ENCODE results near the gene SPATA3. TPM values are rescaled to one million over a fixed set of nuclear protein-coding genes. Genes with fewer than 3 reads are reported as not detected.

SPATA3 gene
- total RNA-seq = not detected
- polyA plus RNA-seq (2013, experiment 1 of 2) = not detected
- polyA plus RNA-seq (2013, experiment 2 of 2) = not detected
- long read RNA-seq, experiment 1 = 0 reads
- long read RNA-seq, experiment 2 = 0 reads
- long read RNA-seq, experiment 3 = 0 reads
- long read RNA-seq, experiment 4 = 0 reads

GRCh38 chr2:230995821-230996220, at the start of gene SPATA3:
SPATA3 (plus strand) TSS chr2:230996121; CDS start chr2:230996234, 113 bp downstream.
- Histone ChIP-seq H3K4me1 (ENCODE audit: control insufficient read depth, insufficient read depth, low read length) (no peaks in the 10 kb centered on the region), H3K27ac (ENCODE audit: low read depth, low read length) (no peak within 1 kb of the TSS), H3K9me3 (ENCODE audit: control insufficient read depth, low read length) (peaks cover 4% of the 10 kb centered on the region), H3K9ac (ENCODE audit: extremely low read depth, low read length, poor library complexity, severe bottlenecking) (no peak within 1 kb of the TSS), H3K27me3 (ENCODE audit: control insufficient read depth, insufficient read depth, low read length, poor library complexity, severe bottlenecking) (peaks cover 7% of the 10 kb centered on the region), H3K4me3 (ENCODE audit: low read length) (no peak within 1 kb of the TSS), H3K36me3 (ENCODE audit: control insufficient read depth, insufficient read depth, low read length) (no peaks in the 10 kb centered on the region)
- Mint-ChIP-seq H3K4me1 (no peaks in the 10 kb centered on the region), H3K36me3 (ENCODE audit: low read depth) (no peaks in the 10 kb centered on the region), H3K27me3 (ENCODE audit: insufficient read depth) (peaks cover 28% of the 10 kb centered on the region), H3K9me3 (peaks cover 10% of the 10 kb centered on the region), H3K4me3 (no peak within 1 kb of the TSS), H3K27ac (no peak within 1 kb of the TSS)
- 90 to 93% methylated on average over 5 to 9 of the region's 9 CpGs for WGBS, 2 experiments (ENCODE audit: insufficient coverage in 1 of 2, insufficient read length in 1 of 2)
- peak; percentile 13 for DNase-seq
- no peak for TF ChIP-seq CTCF (conservative IDR thresholded peaks at IDR 0.05)

DNA sequence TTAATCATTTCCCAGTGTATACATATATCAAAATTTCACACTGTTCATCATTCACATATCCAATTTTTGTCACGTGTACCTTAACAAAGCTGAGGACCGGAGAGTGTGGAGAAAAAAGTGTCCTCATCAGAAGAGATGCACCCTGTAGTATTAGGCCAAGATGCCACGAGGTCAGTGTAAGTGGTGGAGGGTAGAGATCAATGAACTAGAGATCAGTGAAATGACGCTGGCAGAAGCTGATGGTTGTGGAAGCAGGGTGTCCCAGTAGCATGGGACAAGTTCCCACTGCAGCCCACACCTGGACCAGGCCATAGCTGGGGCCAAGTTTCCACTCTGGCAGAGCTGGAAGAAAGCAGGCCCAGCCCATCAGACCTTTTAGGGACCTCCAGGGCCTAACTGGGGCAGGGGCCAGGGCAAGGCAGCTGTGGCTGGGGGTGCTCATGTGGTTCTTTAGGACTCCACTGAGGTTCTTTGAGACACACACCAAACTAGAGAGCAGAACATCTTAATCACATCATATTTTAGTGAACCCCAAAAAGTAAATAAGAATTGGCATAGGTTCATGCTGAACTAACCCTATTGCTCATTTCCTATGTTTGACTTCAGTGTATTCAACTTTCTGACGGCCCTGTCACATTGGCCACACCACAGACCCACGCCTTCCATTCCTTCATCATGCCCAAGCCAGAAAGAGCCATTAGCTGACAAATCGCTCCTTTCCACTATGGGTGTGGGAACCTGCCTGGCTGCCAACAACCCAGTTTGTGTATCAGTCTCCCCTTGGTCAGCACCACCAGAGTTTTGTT, 49.3 kb upstream of the SPATA3 start:
- H3K27me3 ChIP-seq (ENCODE audit: control insufficient read depth, insufficient read depth, low read length, poor library complexity, severe bottlenecking) = no peaks in the 10 kb centered on the region
- H3K9me3 ChIP-seq (ENCODE audit: control insufficient read depth, low read length) = no peaks in the 10 kb centered on the region
- 92 to 96% methylated on average over 3 to 7 of the region's 7 CpGs for WGBS, 2 experiments (ENCODE audit: insufficient coverage in 1 of 2, insufficient read length in 1 of 2)
- no peak overlapping the region for H3K27ac Mint-ChIP-seq
- no peak for DNase-seq
- no peak overlapping the region for H3K9ac ChIP-seq (ENCODE audit: extremely low read depth, low read length, poor library complexity, severe bottlenecking)
- no peaks in the 10 kb centered on the region for H3K4me1 ChIP-seq (ENCODE audit: control insufficient read depth, insufficient read depth, low read length)
- TF ChIP-seq CTCF (conservative IDR thresholded peaks at IDR 0.05) = no peak
- H3K36me3 Mint-ChIP-seq (ENCODE audit: low read depth) = no peaks in the 10 kb centered on the region
- H3K27me3 Mint-ChIP-seq (ENCODE audit: insufficient read depth) = no peaks in the 10 kb centered on the region
- H3K4me3 Mint-ChIP-seq = no peak overlapping the region
- H3K36me3 ChIP-seq (ENCODE audit: control insufficient read depth, insufficient read depth, low read length) = no peaks in the 10 kb centered on the region
- H3K27ac ChIP-seq (ENCODE audit: low read depth, low read length) = no peak overlapping the region
- H3K9me3 Mint-ChIP-seq = no peaks in the 10 kb centered on the region
- peaks cover 4% of the 10 kb centered on the region for H3K4me1 Mint-ChIP-seq
- no peak overlapping the region for H3K4me3 ChIP-seq (ENCODE audit: low read length)

DNA sequence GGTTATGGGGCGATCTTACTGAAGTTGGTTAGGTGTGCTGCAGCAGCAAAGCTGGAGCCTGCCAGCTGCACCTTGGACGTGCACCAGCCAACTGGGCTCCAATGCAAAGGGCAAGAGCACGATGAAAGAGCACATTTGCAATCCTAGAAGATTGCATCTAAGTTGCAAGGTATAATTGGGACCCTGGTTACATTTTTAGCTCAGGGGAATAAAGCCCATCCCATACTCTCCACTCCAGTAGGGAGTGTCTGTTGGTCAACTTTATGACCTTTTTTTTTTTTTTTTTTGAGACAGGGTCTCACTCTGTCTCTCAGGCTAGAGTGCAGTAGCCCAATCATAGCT, 48.7 kb upstream of the SPATA3 start:
- WGBS, 2 experiments (ENCODE audit: insufficient coverage in 1 of 2, insufficient read length in 1 of 2) = 91 to 100% methylated on average over 3 of the region's 3 CpGs
- H3K9ac ChIP-seq (ENCODE audit: extremely low read depth, low read length, poor library complexity, severe bottlenecking) = no peak overlapping the region
- no peaks in the 10 kb centered on the region for H3K27me3 ChIP-seq (ENCODE audit: control insufficient read depth, insufficient read depth, low read length, poor library complexity, severe bottlenecking)
- H3K27ac ChIP-seq (ENCODE audit: low read depth, low read length) = no peak overlapping the region
- no peaks in the 10 kb centered on the region for H3K36me3 ChIP-seq (ENCODE audit: control insufficient read depth, insufficient read depth, low read length)
- Mint-ChIP-seq H3K27ac (no peak overlapping the region), H3K4me1 (peaks cover 4% of the 10 kb centered on the region), H3K36me3 (ENCODE audit: low read depth) (no peaks in the 10 kb centered on the region), H3K4me3 (no peak overlapping the region), H3K27me3 (ENCODE audit: insufficient read depth) (no peaks in the 10 kb centered on the region), H3K9me3 (no peaks in the 10 kb centered on the region)
- no peaks in the 10 kb centered on the region for H3K4me1 ChIP-seq (ENCODE audit: control insufficient read depth, insufficient read depth, low read length)
- no peaks in the 10 kb centered on the region for H3K9me3 ChIP-seq (ENCODE audit: control insufficient read depth, low read length)
- TF ChIP-seq CTCF (conservative IDR thresholded peaks at IDR 0.05) = no peak
- DNase-seq = no peak
- no peak overlapping the region for H3K4me3 ChIP-seq (ENCODE audit: low read length)

Data from endodermal cell (in vitro differentiated cells).